ENCODE results near the gene ZNRF3.
"Not testable (repeated sequence)": the region's sequence is repeated elsewhere in the genome, so short reads cannot be mapped to it uniquely, and the experiment has no call there.

Gene ZNRF3

GRCh38 chr22:28882878-28883656 lies at the start of gene ZNRF3:
Gene ZNRF3, plus strand, starts transcription at chr22:28883572. Its CDS starts 195 bp downstream, at chr22:28883767.
- DNase-seq: no peak

GRCh38 chr22:28835630-28836189 lies 47.7 kb upstream of the ZNRF3 start:
- no peak for DNase-seq

- DNase-seq: no peak
Observed at GRCh38 chr22:28837640-28838039, 45.7 kb upstream of the ZNRF3 start.

GRCh38 chr22:28838971-28839370 lies 44.4 kb upstream of the ZNRF3 start:
- DNase-seq: no peak

- no peak for DNase-seq
Observed at GRCh38 chr22:28841111-28841510, 42.3 kb upstream of the ZNRF3 start.

- no peak for DNase-seq
Observed at GRCh38 chr22:28843633-28844032, 39.7 kb upstream of the ZNRF3 start.

- DNase-seq: not testable (repeated sequence)
Observed at GRCh38 chr22:28844277-28844676, 39.1 kb upstream of the ZNRF3 start.

GRCh38 chr22:28846994-28847393 lies 36.4 kb upstream of the ZNRF3 start:
- no peak for DNase-seq

- no peak for DNase-seq
Observed at GRCh38 chr22:28855355-28856094, 27.8 kb upstream of the ZNRF3 start.

- DNase-seq: no peak
Observed at GRCh38 chr22:28856095-28856455, 27.3 kb upstream of the ZNRF3 start.

GRCh38 chr22:28857288-28857687 lies 26.1 kb upstream of the ZNRF3 start:
- DNase-seq: no peak

GRCh38 chr22:28864878-28865596 lies 18.3 kb upstream of the ZNRF3 start:
- no peak for DNase-seq

- DNase-seq: no peak
Observed at GRCh38 chr22:28867191-28867590, 16.2 kb upstream of the ZNRF3 start.

- not testable (repeated sequence) for DNase-seq
Observed at GRCh38 chr22:28868389-28868788, 15.0 kb upstream of the ZNRF3 start.

GRCh38 chr22:28869736-28870135 lies 13.6 kb upstream of the ZNRF3 start:
- DNase-seq: no peak

GRCh38 chr22:28873183-28873963 lies 10.0 kb upstream of the ZNRF3 start:
- DNase-seq: no peak

GRCh38 chr22:28874061-28874460 lies 9.3 kb upstream of the ZNRF3 start:
- DNase-seq: no peak

- no peak for DNase-seq
Observed at GRCh38 chr22:28874811-28875320, 8.5 kb upstream of the ZNRF3 start.

GRCh38 chr22:28882545-28882877 lies 861 bp upstream of the ZNRF3 start:
- DNase-seq: no peak

GRCh38 chr22:28883657-28883916 lies 215 bp downstream of the ZNRF3 start:
- no peak for DNase-seq

GRCh38 chr22:28883917-28884746 lies 760 bp downstream of the ZNRF3 start:
- no peak for DNase-seq
